ENCODE results near the gene PTPRN2. TPM values are rescaled to one million over a fixed set of nuclear protein-coding genes. Genes with fewer than 3 reads are reported as not detected.
A peak's percentile ranks its signal among the peaks of the same experiment; 100 is the strongest.

PTPRN2 gene
- total and polyA plus RNA-seq, 2 of the 8 experiments (the other 6 are each of a cell fraction or from before 2014, with no cell fraction given), result 2.6 to 4.5 TPM

DNA sequence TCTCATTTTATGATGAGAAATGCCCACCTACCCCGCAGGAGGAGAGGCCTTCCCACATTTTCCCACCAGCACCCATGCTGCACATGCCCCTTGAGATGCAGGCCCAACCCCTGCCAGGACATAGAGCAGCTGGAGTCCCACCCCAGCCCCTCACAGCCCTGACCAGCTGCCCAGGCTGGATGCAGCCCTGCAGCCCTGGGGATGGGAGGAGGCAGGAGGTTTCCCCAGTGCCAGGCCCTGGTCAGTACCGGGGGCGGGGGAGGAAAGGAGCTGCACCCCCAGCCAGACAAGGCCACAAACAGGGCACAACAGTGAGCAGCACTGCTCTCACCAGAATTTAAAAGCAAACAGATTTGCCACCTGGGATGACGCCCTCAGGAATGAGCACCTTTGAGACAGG, 196.1 kb downstream of the PTPRN2 start:
- Histone ChIP-seq H2BK20ac (ENCODE audit: low read length) (no peak overlapping the region), H2AFZ (ENCODE audit: low read length) (no peak overlapping the region), H3K9ac (replicated peaks in 1 of 4; ENCODE audit: extremely low read depth in 1 of 4, low read depth in 3 of 4, low read length in 3 of 4) (no peak overlapping the region), H3K4me1 (replicated peaks in 1 of 4; ENCODE audit: control insufficient read depth in 3 of 4, insufficient read depth in 4 of 4, low read length in 3 of 4) (peaks cover 0 to 17% (median 10%) of the 10 kb centered on the region in 4 experiments; a peak in 5 of 7 replicates), H2BK15ac (ENCODE audit: low read length) (no peak overlapping the region), H3K79me1 (ENCODE audit: low read depth, low read length) (no peaks in the 10 kb centered on the region), H2BK12ac (ENCODE audit: low read depth, low read length) (no peak overlapping the region), H3K56ac (replicated peaks; ENCODE audit: insufficient read length, low read depth, low read length) (no peak overlapping the region), H3K9me3 (ENCODE audit: insufficient read depth in 2 of 2, low read depth in 1 of 2, low read length in 1 of 2) (no peaks in the 10 kb centered on the region), H3K4ac (replicated peaks; ENCODE audit: insufficient read length, low read depth, low read length) (no peak overlapping the region), H3K14ac (ENCODE audit: insufficient read length) (no peak overlapping the region), H4K8ac (ENCODE audit: extremely low read depth, insufficient read depth, low read length) (peak overlapping the region; percentile 59; the same call in 1 of the 2 replicates), H3K4me3 (ENCODE audit: extremely low read depth in 1 of 4, insufficient read depth in 2 of 4, low read depth in 3 of 4, low read length in 4 of 4) (no peak overlapping the region), H3K27ac (ENCODE audit: low read depth, low read length) (no peak overlapping the region), H4K91ac (replicated peaks; ENCODE audit: insufficient read length, low read length) (no peak overlapping the region), H2AK5ac (ENCODE audit: low read depth, low read length) (no peak overlapping the region), H2BK120ac (replicated peaks; ENCODE audit: low read depth, low read length) (no peak overlapping the region), H3K79me2 (ENCODE audit: control insufficient read depth in 1 of 2, insufficient read depth in 2 of 2, low read length in 2 of 2) (no peaks in the 10 kb centered on the region), H4K5ac (ENCODE audit: insufficient read length, low read depth, low read length) (no peak overlapping the region), H3K18ac (ENCODE audit: extremely low read depth, low read length) (no peak overlapping the region), H4K20me1 (replicated peaks in 1 of 2; ENCODE audit: control insufficient read depth in 1 of 2, insufficient read depth in 2 of 2, low read length in 2 of 2) (no peaks in the 10 kb centered on the region), H2BK5ac (ENCODE audit: low read depth, low read length) (no peak overlapping the region), H3K36me3 (ENCODE audit: control insufficient read depth in 2 of 4, insufficient read depth in 4 of 4, low read length in 3 of 4) (no peaks in the 10 kb centered on the region), H3K23me2 (ENCODE audit: low read depth, low read length) (0 out of 2 replicates have a peak, but pooled peaks cover 2% of the 10 kb centered on the region), H3K27me3 (replicated peaks in 1 of 4; ENCODE audit: control insufficient read depth in 3 of 4, extremely low read depth in 1 of 4, insufficient read depth in 3 of 4, low read length in 3 of 4) (no peaks in the 10 kb centered on the region; a peak in 1 of 7 replicates), H3K4me2 (ENCODE audit: insufficient read depth in 1 of 2, low read depth in 2 of 2, low read length in 2 of 2) (no peak overlapping the region), H3K23ac (ENCODE audit: insufficient read length) (no peak overlapping the region)
- TF ChIP-seq GABPA (IDR thresholded peaks at IDR 0.05; ENCODE audit: borderline replicate concordance, insufficient read depth, low read length) (no peak), KDM4A (IDR thresholded peaks at IDR 0.05; ENCODE audit: low read depth, low read length, severe bottlenecking) (no peak), SP1 (IDR thresholded peaks at IDR 0.05; ENCODE audit: low read depth, low read length) (no peak), EZH2 (IDR thresholded peaks at IDR 0.05; ENCODE audit: low read depth, low read length, severe bottlenecking) (no peak)
- POLR2A ChIA-PET (ENCODE audit: partially characterized antibody), result no interaction called here
- DNase-seq (ENCODE audit: low read depth in 1 of 2, low spot score in 2 of 2) (no peak), FAIRE-seq (no peak)
- WGBS, 2 experiments (ENCODE audit: extremely low coverage in 1 of 2, insufficient coverage in 1 of 2, insufficient read length in 1 of 2, insufficient replicate concordance in 2 of 2, low coverage in 1 of 2, low lambda C conversion rate in 2 of 2, missing lambda C conversion rate in 1 of 2), result 85% methylated on average over 4 of the region's 4 CpGs; no CpG with 5 or more reads in 1 of the 2 experiments
- CTCF ChIA-PET (ENCODE audit: partially characterized antibody), result interaction anchor here (1.0 to 2.5 kb wide), 4 partner anchors 14 to 82 kb away, joined by 3 to 5 read pairs (median 3); no protein-coding TSS in a partner anchor

All from H1 (cell line).